Skeletal muscle satellite cell (primary cell): ENCODE results near the gene ULK3.

Experiments
- H3K27me3 ChIP-seq: 2 replicates; pipeline ENCODE4 v1.7.0; 2013; ENCODE audit warnings: low read length; ENCODE audit not compliant: control insufficient read depth, insufficient read depth
- H3K36me3 ChIP-seq: 2 replicates; pipeline ENCODE4 v1.7.0; 2013; ENCODE audit warnings: mild to moderate bottlenecking, control low read depth, low read length; ENCODE audit not compliant: insufficient read depth
- H3K4me1 ChIP-seq: 2 replicates; pipeline ENCODE4 v1.7.0; 2013; ENCODE audit warnings: low read length; ENCODE audit not compliant: control insufficient read depth, insufficient read depth
- H3K4me2 ChIP-seq: 2 replicates; pipeline ENCODE4 v1.7.0; 2013; ENCODE audit warnings: mild to moderate bottlenecking, low read length
- H3K4me3 ChIP-seq: 2 replicates; pipeline ENCODE4 v1.7.0; 2013; ENCODE audit warnings: low read length
- H3K9ac ChIP-seq: 2 replicates; pipeline ENCODE4 v1.7.0; 2013; ENCODE audit warnings: mild to moderate bottlenecking, low read depth, low read length, moderate library complexity
- H3K9me3 ChIP-seq: replicated peaks from 2 replicates; pipeline ENCODE4 v1.7.0; 2013; ENCODE audit warnings: mild to moderate bottlenecking, control low read depth, low read length

The ULK3 gene

GRCh38 chr15:74865316-74865715 is 22.4 kb upstream of the ULK3 start:
- H3K4me3 ChIP-seq: no peak overlapping the region
- no peak overlapping the region for H3K9ac ChIP-seq
- H3K27me3 ChIP-seq: no peaks in the 10 kb centered on the region
- no peak overlapping the region for H3K4me2 ChIP-seq
- H3K4me1 ChIP-seq: peaks cover 28% of the 10 kb centered on the region
- peaks cover 9% of the 10 kb centered on the region for H3K36me3 ChIP-seq
- no peaks in the 10 kb centered on the region for H3K9me3 ChIP-seq

DNA sequence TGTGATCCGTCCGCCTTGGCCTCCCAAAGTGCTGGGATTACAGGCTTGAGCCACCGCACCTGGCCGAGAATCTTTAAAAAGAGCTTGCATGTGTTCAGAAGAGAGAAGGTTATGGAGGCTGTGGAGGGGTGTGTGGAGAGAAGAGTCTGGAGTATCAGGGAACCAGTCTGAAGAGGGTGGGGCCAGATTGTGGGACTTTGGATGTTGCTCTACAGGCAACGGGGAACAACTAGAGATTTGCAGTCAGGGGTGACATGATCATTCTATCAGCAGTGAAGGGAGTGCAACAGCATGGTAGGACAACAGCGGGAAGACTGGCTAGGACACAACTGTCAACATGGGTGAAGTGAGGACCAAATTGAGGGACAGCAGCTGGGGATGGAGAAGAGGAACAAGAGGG is 21.3 kb upstream of the ULK3 start:
- Histone ChIP-seq H3K36me3 (peaks cover 9% of the 10 kb centered on the region), H3K4me2 (no peak overlapping the region), H3K4me1 (peaks cover 18% of the 10 kb centered on the region), H3K9me3 (no peaks in the 10 kb centered on the region), H3K27me3 (no peaks in the 10 kb centered on the region), H3K4me3 (no peak overlapping the region), H3K9ac (no peak overlapping the region)

DNA sequence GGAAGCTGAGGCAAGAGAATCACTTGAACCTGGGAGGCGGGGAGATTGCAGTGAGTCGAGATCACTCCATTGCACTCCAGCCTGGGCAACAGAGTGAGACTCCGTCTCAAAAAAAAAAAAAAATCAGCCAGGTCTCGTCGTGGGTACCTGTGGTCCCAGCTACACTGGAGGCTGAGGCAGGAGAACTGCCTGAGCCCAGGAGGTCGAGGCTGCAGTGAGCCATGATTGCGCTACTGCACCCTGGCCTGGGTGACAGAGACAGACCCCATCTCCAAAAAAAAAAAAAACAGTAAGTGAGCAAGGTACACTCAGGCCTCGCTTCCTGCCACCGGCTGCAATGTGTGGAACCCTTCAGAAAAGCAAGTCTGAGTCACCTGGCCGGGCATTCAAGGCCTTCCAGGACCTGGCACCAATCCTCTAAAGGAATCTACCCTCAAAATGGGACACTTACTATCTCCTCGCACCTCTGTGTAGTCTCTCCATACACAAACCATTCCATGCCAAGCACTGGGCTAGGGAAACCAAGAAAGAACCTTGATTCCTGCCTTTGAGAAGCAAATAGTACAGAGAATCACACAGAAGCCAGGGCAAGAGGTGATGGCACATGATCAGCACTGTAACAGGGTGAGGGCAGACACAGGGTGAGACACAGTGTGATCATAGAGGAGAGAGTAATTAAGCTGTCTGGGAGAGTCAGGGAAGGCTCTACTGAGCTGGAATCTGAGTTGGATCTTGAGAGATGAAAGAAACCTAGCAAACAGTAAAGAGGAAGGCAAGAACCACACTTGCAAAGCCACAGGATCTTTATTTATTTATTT is 20.5 kb upstream of the ULK3 start:
- H3K4me2 ChIP-seq: no peak overlapping the region
- H3K4me1 ChIP-seq: peaks cover 17% of the 10 kb centered on the region
- no peak overlapping the region for H3K9ac ChIP-seq
- H3K27me3 ChIP-seq: no peaks in the 10 kb centered on the region
- H3K4me3 ChIP-seq: no peak overlapping the region
- H3K9me3 ChIP-seq: no peaks in the 10 kb centered on the region
- H3K36me3 ChIP-seq: peaks cover 9% of the 10 kb centered on the region

GRCh38 chr15:74858369-74858740 is 15.4 kb upstream of the ULK3 start:
- H3K36me3 ChIP-seq: peaks cover 21% of the 10 kb centered on the region
- no peaks in the 10 kb centered on the region for H3K27me3 ChIP-seq
- peaks cover 3% of the 10 kb centered on the region for H3K4me1 ChIP-seq
- H3K4me2 ChIP-seq: no peak overlapping the region
- no peak overlapping the region for H3K4me3 ChIP-seq
- no peak overlapping the region for H3K9ac ChIP-seq
- no peaks in the 10 kb centered on the region for H3K9me3 ChIP-seq

- no peak overlapping the region for H3K9ac ChIP-seq
- no peak overlapping the region for H3K4me2 ChIP-seq
- H3K36me3 ChIP-seq: peaks cover 26% of the 10 kb centered on the region
- H3K4me3 ChIP-seq: no peak overlapping the region
- H3K27me3 ChIP-seq: no peaks in the 10 kb centered on the region
- no peaks in the 10 kb centered on the region for H3K9me3 ChIP-seq
- no peaks in the 10 kb centered on the region for H3K4me1 ChIP-seq
Measured at GRCh38 chr15:74857671-74858368, 14.9 kb upstream of the ULK3 start.

DNA sequence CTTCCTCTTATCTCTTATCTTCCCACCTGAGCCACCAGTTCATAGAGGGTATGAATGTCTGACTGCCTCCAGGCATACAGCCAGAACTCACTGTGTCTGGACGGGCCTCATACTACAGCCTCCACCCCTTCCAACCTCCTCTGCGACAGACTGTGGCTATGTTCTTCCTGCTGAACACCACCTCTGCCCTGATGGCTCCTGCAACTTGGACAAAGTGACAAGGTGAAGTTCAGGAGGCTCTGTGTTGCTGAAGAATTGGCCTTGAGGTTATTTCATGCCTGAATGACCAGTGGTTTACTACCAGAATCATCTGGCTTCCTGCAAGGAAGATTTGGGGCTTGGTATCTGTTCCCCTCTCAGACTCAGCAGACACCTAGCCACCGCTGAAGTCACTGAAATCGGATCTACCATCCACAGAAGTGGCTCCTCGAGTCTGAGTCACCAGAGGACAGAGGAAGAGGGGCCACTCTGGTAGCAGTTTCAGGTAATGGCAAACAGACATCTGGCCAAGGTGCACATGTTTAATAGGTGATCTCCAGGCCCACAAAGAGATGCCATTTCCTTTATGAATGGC is 14.2 kb upstream of the ULK3 start:
- H3K36me3 ChIP-seq: peaks cover 31% of the 10 kb centered on the region
- no peak overlapping the region for H3K4me3 ChIP-seq
- H3K4me1 ChIP-seq: no peaks in the 10 kb centered on the region
- no peaks in the 10 kb centered on the region for H3K9me3 ChIP-seq
- H3K27me3 ChIP-seq: no peaks in the 10 kb centered on the region
- no peak overlapping the region for H3K4me2 ChIP-seq
- H3K9ac ChIP-seq: no peak overlapping the region

DNA sequence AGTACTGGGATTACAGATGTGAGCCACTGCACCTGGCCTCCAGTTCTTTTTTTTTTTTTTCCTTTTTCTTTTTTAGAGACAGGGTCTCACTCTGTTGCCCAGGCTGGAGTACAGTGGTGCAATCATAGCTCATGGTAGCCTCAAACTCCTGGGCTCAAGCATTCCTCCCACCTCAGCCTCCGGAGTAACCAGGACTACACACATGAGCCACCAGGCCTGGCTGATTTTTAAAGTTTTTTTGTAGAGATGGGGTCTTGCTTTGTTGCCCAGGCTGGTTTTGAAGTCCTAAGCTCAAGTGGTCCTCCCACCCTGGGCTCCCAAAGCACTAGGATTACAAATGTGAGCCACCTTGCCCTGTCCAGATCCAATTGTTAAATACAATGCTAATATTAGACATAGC is 13.6 kb upstream of the ULK3 start:
- Histone ChIP-seq H3K36me3 (peaks cover 36% of the 10 kb centered on the region), H3K4me1 (no peaks in the 10 kb centered on the region), H3K9ac (no peak overlapping the region), H3K4me2 (no peak overlapping the region), H3K9me3 (no peaks in the 10 kb centered on the region), H3K27me3 (no peaks in the 10 kb centered on the region), H3K4me3 (no peak overlapping the region)

DNA sequence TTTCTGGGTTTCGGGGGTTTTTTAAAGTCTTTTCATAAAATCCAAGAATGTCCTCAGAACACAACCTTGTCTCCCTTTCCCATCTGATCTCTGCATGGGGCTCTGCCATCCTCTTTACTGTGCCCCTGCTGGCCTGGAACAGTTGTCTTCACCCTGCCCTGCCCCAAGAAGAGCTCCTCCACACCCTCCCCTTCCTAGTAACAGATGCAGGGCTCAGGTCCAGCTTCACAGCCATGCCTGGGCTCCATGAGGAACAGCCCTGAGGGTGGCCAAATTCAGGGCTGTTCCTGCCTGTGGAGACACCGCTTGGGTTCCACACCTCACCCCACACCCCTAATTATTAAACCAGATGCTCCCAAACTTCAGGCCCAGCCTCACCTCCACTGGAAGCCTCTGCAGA is 12.9 kb upstream of the ULK3 start:
- Histone ChIP-seq H3K4me3 (no peak overlapping the region), H3K27me3 (no peaks in the 10 kb centered on the region), H3K36me3 (peaks cover 40% of the 10 kb centered on the region)

GRCh38 chr15:74854453-74855022 is 11.6 kb upstream of the ULK3 start:
- Histone ChIP-seq H3K4me2 (no peak overlapping the region), H3K4me1 (no peaks in the 10 kb centered on the region), H3K27me3 (no peaks in the 10 kb centered on the region), H3K9me3 (no peaks in the 10 kb centered on the region), H3K4me3 (no peak overlapping the region), H3K36me3 (peaks cover 52% of the 10 kb centered on the region), H3K9ac (no peak overlapping the region)

More for the DNA sequence above, 12.9 kb upstream of the ULK3 start:
- Histone ChIP-seq H3K9me3 (no peaks in the 10 kb centered on the region), H3K4me1 (no peaks in the 10 kb centered on the region), H3K4me2 (no peak overlapping the region), H3K9ac (no peak overlapping the region)

DNA sequence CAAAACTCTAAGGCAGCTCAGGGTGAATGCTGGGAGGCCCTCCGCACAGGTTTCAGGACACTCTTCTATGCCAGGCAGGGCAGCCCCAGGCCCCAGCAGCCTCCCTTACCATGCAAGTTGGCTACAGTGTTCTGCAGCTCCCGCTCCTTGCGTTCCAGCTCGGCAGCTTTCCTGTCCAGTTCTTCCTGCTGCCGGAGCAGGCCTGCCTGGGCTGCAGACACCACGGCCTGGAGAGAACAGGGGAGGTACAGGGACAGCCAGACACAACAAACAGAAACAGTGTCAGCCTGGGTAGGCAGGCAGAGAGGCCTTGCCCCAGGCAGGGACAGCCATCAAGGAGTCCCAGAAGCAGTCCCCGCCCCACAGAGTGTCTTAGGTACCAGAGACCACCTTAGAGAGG is 9.0 kb upstream of the ULK3 start:
- no peaks in the 10 kb centered on the region for H3K27me3 ChIP-seq
- no peak overlapping the region for H3K9ac ChIP-seq
- no peak overlapping the region for H3K4me2 ChIP-seq
- H3K4me3 ChIP-seq: no peak overlapping the region
- H3K4me1 ChIP-seq: no peaks in the 10 kb centered on the region
- H3K36me3 ChIP-seq: peaks cover 53% of the 10 kb centered on the region
- no peaks in the 10 kb centered on the region for H3K9me3 ChIP-seq

GRCh38 chr15:74850393-74850792 is 7.4 kb upstream of the ULK3 start:
- no peak overlapping the region for H3K4me3 ChIP-seq
- H3K27me3 ChIP-seq: no peaks in the 10 kb centered on the region
- peaks cover 53% of the 10 kb centered on the region for H3K36me3 ChIP-seq
- H3K4me2 ChIP-seq: no peak overlapping the region
- H3K9me3 ChIP-seq: no peaks in the 10 kb centered on the region
- H3K4me1 ChIP-seq: no peaks in the 10 kb centered on the region
- no peak overlapping the region for H3K9ac ChIP-seq
